Coronary artery (tissue), 2 donors: ENCODE results near the gene PLEKHM1.

Source experiments
- DNase-seq: peaks from one replicate; pipeline ENCODE4 v3.0.0-alpha.2; 2017; ENCODE audit warnings: low spot score
- H3K27ac ChIP-seq, 2 donors: fragments of 200-600 bp; sonication (generic); one replicate each; pipeline ENCODE4 v1.5.1; 2016 to 2019
- H3K4me3 ChIP-seq: fragments of 200-600 bp; sonication (generic); 2 replicates; pipeline ENCODE4 v1.5.1; 2016; ENCODE audit warnings: mild to moderate bottlenecking, moderate library complexity
- CTCF ChIP-seq: fragments of 200-600 bp; sonication (generic); IDR thresholded peaks from one replicate; pipeline ENCODE4 v1.5.1; 2019; ENCODE audit warnings: antibody characterized with exemption

Gene PLEKHM1

GRCh38 chr17:45427181-45427835, 63.2 kb downstream of the PLEKHM1 start:
- Histone ChIP-seq H3K4me3 (no peak overlapping the region), H3K27ac (no peak overlapping the region)
- TF ChIP-seq CTCF: no peak
- DNase-seq: no peak

DNA sequence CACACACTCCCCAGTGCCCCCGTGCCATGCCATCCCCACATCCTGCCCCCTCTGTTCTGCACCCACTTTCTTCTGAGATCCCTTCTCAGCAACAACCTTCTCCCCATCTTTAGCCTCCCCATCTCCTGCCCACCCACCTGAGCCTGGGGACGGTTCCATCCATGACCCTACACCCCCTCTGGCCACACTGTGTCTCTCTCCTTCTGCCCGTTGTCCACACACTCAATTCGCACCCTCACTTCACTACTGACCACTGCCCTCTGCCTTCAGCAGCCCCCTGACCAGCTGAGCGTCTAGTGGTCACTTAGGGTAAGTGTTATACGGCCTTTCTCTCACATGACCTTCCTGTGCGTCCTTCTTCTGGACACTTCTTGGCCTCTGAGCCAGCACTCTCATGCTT, 64.0 kb downstream of the PLEKHM1 start:
- TF ChIP-seq CTCF: no peak
- Histone ChIP-seq H3K27ac (no peak overlapping the region), H3K4me3 (no peak overlapping the region)
- DNase-seq: no peak

DNA sequence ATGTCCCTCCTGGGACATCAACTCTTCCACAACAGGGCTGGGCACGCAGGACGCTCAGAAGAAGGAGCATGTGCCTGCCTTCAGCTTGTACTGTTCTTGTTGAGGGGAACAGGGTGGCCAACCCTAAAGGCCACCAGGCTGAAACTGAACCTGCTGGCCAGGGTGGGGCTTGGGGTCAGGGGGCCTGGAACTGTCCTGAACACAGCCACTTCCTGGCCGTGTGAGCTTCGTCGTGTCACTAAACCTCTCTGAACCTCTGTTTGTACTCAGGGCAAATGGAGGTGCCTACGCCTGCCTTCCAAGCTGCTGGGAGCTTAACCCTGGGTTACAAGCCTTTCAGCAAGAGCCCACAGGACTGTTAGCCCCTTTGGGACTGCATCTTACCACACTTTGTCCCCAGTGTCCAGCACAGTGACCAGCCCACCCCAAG, 64.5 kb downstream of the PLEKHM1 start:
- no peak for DNase-seq
- Histone ChIP-seq H3K4me3 (no peak overlapping the region), H3K27ac (no peak overlapping the region)

DNA sequence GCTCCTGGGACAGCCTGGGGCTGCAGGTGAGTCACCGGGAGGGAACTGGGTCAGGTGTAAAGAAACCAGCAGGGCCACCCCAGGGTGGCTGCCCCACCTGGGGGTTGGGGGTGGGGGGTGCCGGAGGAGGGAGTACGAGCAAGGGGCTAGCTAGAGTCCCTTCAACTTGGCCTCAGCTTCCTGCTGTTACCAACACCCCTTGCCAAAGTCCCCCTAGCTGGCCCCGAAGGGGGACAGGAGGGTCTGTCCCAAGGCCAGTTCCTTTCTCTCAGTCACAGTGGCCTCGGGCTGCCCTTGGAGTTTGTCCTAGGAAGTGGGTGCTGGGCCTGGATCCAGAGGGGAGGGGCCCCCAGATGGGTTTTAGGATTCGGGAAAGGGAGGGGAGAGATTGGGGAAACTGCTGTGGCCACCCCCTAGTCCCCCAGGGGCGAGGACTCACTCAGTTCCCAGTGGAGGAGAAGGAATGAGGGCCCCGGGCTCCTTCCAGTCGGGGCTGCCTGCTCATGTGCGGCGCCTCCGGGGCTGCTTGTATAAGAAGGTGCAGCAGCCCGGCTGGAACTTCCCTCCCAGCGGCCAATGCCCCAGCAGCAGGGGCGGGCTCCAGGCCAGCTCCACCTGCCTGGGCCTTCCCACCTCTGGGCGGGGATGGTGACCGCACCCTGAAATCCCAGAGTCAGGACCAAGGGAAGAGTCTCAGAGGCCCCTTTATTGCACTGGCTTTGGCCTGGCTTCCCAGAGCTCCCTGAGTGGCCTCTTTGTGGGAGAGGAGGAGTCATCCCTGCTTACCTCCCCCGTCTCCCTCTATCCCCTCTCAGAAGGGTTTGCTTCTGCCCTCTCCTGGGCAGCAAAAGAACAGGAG, 65.2 kb downstream of the PLEKHM1 start:
- Histone ChIP-seq H3K4me3 (no peak overlapping the region), H3K27ac (no peak overlapping the region)
- no peak for TF ChIP-seq CTCF
- DNase-seq: no peak

More for the DNA sequence above, 64.5 kb downstream of the PLEKHM1 start:
- no peak for TF ChIP-seq CTCF

DNA sequence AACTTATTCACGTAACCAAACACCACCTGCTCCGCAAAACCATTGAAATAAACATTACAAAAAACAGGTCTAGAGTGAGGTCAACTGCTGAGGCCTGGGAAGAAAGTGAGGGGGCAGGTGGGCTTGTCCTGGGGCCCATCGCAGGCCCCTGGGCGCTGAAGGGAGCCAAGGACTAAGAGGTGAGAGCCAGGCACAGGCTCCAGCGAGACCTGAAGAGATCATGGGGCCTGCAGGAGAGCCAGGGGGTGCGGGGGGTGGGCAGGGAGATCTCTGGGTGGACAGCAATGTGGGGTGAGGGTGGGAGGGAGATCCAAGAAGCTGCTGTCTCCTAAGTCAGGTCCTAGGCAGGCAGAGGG, 65.8 kb downstream of the PLEKHM1 start:
- no peak for TF ChIP-seq CTCF

GRCh38 chr17:45423975-45424335, 66.6 kb downstream of the PLEKHM1 start:
- no peak for DNase-seq
- TF ChIP-seq CTCF: no peak
- Histone ChIP-seq H3K27ac (no peak overlapping the region), H3K4me3 (no peak overlapping the region)

More for the DNA sequence above, 65.8 kb downstream of the PLEKHM1 start:
- H3K4me3 ChIP-seq: no peak overlapping the region
- H3K27ac ChIP-seq: no peak overlapping the region
- DNase-seq: no peak
